Thoracic aorta (tissue), 2 donors: ENCODE data around the gene EYA3. TPM values are rescaled to one million over a fixed set of nuclear protein-coding genes. Genes with fewer than 3 reads are reported as not detected.

Source experiments
- ATAC-seq: fragments of 150-250 bp; one replicate; pipeline ENCODE4 v1.8.0; 2017; ENCODE audit warnings: low read depth; ENCODE audit not compliant: insufficient number of reproducible peaks, low FRiP score
- DNase-seq: peaks from one replicate; pipeline ENCODE4 v3.0.0-alpha.2; 2020; ENCODE audit warnings: low spot score
- H3K27ac ChIP-seq, 2 donors: fragments of 200-600 bp; sonication (generic); 1 replicate in 1 of 2; 2 replicates in 1 of 2; pipeline ENCODE4 v1.5.1; 2016; ENCODE audit warnings: mild to moderate bottlenecking in 2 of 2, moderate library complexity in 2 of 2
- H3K27me3 ChIP-seq: fragments of 200-600 bp; sonication (generic); replicated peaks from 2 replicates; pipeline ENCODE4 v1.6.0; 2016; ENCODE audit warnings: mild to moderate bottlenecking; ENCODE audit not compliant: insufficient read depth
- H3K36me3 ChIP-seq: fragments of 200-600 bp; sonication (generic); one replicate; pipeline ENCODE4 v1.5.1; 2016
- H3K4me1 ChIP-seq, 2 donors: fragments of 200-600 bp; sonication (generic); 1 replicate in 1 of 2; 2 replicates in 1 of 2; pipeline versions ENCODE4 v1.5.1 to v1.6.0; 2016; ENCODE audit warnings: low read depth in 2 of 2, mild to moderate bottlenecking in 1 of 2; ENCODE audit not compliant: control insufficient read depth in 1 of 2
- H3K4me3 ChIP-seq: fragments of 200-600 bp; sonication (generic); 2 replicates; pipeline ENCODE4 v1.5.1; 2016; ENCODE audit warnings: mild to moderate bottlenecking
- H3K9me3 ChIP-seq: fragments of 200-600 bp; sonication (generic); 2 replicates; pipeline ENCODE4 v1.5.1; 2016
- CTCF ChIP-seq: fragments of 200-600 bp; sonication (generic); IDR thresholded peaks from one replicate; pipeline ENCODE4 v1.5.1; 2019; ENCODE audit warnings: antibody characterized with exemption
- total RNA-seq, 2 donors: library from RNA; depleted of rRNA; stranded (reverse); fragments of >200 nt; gene quantifications; one replicate each; pipeline versions ENCODE4 v1.1.0 to v1.2.3, GENCODE V29; 2016

The EYA3 gene
- total RNA-seq, 2 donors from 2014 or later, result 11.0 to 18.7 TPM

GRCh38 chr1:27934818-27935549, 153.4 kb downstream of the EYA3 start, which contains the start of gene SMPDL3B:
TSS of gene SMPDL3B (plus strand) at chr1:27935000. CDS start at chr1:27935184, 184 bp downstream.
- DNase-seq, result no peak
- Histone ChIP-seq H3K27ac (no peak within 1 kb of the TSS), H3K27me3 (no peaks in the 10 kb centered on the region), H3K36me3 (no peaks in the 10 kb centered on the region), H3K4me3 (peak within 1 kb of the TSS; percentile 35), H3K9me3 (no peaks in the 10 kb centered on the region), H3K4me1 (no peaks in the 10 kb centered on the region)
- ATAC-seq, result no peak
- TF ChIP-seq CTCF, result no peak

- Histone ChIP-seq H3K27me3 (no peaks in the 10 kb centered on the region), H3K27ac (no peak overlapping the region), H3K4me3 (no peak overlapping the region), H3K9me3 (no peaks in the 10 kb centered on the region), H3K4me1 (no peaks in the 10 kb centered on the region), H3K36me3 (no peaks in the 10 kb centered on the region)
- no peak for DNase-seq
- no peak for ATAC-seq
- TF ChIP-seq CTCF, result no peak
Observed at GRCh38 chr1:27931759-27932158, 156.7 kb downstream of the EYA3 start.

- Histone ChIP-seq H3K27me3 (no peaks in the 10 kb centered on the region), H3K9me3 (no peaks in the 10 kb centered on the region), H3K27ac (no peak overlapping the region), H3K4me3 (no peak overlapping the region), H3K4me1 (no peaks in the 10 kb centered on the region), H3K36me3 (no peaks in the 10 kb centered on the region)
- DNase-seq (no peak), ATAC-seq (no peak)
- TF ChIP-seq CTCF, result no peak
Observed at GRCh38 chr1:27931184-27931583, 157.2 kb downstream of the EYA3 start.

- no peaks in the 10 kb centered on the region for H3K9me3 ChIP-seq
- H3K4me1 ChIP-seq, result no peaks in the 10 kb centered on the region
- no peak for ATAC-seq
- no peaks in the 10 kb centered on the region for H3K27me3 ChIP-seq
- H3K27ac ChIP-seq, result no peak overlapping the region
- no peak for DNase-seq
- no peak for TF ChIP-seq CTCF
- H3K4me3 ChIP-seq, result no peak overlapping the region
- no peaks in the 10 kb centered on the region for H3K36me3 ChIP-seq
Observed at GRCh38 chr1:27928216-27928954, 160.0 kb downstream of the EYA3 start.

- no peak for DNase-seq
- H3K27ac ChIP-seq, result no peak overlapping the region
- no peaks in the 10 kb centered on the region for H3K4me1 ChIP-seq
- no peaks in the 10 kb centered on the region for H3K36me3 ChIP-seq
- H3K4me3 ChIP-seq, result no peak overlapping the region
- H3K27me3 ChIP-seq, result no peaks in the 10 kb centered on the region
- ATAC-seq, result no peak
- H3K9me3 ChIP-seq, result no peaks in the 10 kb centered on the region
- no peak for TF ChIP-seq CTCF
Observed at GRCh38 chr1:27922272-27922671, 166.1 kb downstream of the EYA3 start.

Other genes starting within 250 kb of the EYA3 start
- 100 to 1,000 TPM in 1 of 2 donors, 10 to 100 TPM in 1; 46.2 to 119 TPM for gene THEMIS2, start 216.1 kb downstream of the EYA3 start, total RNA-seq
- gene RPA2, start 174.0 kb downstream of the EYA3 start, total RNA-seq, result 10 to 100 TPM; 11.0 to 22.2 TPM
- gene SMPDL3B, start 153.6 kb downstream of the EYA3 start, total RNA-seq, result not detected
- 10 to 100 TPM in 1 of 2 donors, 1 to 10 TPM in 1; 6.8 to 11.8 TPM for gene XKR8, start 128.6 kb downstream of the EYA3 start, total RNA-seq
- 1 to 10 TPM; 6.5 to 9.2 TPM for gene PTAFR, start 88.1 kb upstream of the EYA3 start, total RNA-seq
- 10 to 100 TPM; 33.3 to 60.4 TPM for gene DNAJC8, start 144.4 kb upstream of the EYA3 start, total RNA-seq
- 100 to 1,000 TPM in 1 of 2 donors, 10 to 100 TPM in 1; 90.2 to 133 TPM for gene ATP5IF1, start 147.5 kb upstream of the EYA3 start, total RNA-seq
- 10 to 100 TPM; 10.9 to 12.6 TPM for gene SESN2, start 170.9 kb upstream of the EYA3 start, total RNA-seq
- 1 to 10 TPM; 7.6 to 9.4 TPM for gene MED18, start 240.4 kb upstream of the EYA3 start, total RNA-seq